T-cell (primary cell): Measurements from ENCODE around the gene RBM15B. TPM values are rescaled to one million over a fixed set of nuclear protein-coding genes. Genes with fewer than 3 reads are reported as not detected.

ENCODE experiments used
- ATAC-seq, 4 experiments: fragments of 200-7000 bp in 3 of 4; fragments of 150-1000 bp in 1 of 4; cut with Tn5 transposase; replicated peaks in 1 of 4; 1 replicate in 3 of 4; 2 replicates in 1 of 4; pipeline ENCODE4 v1.10.0; 2021; ENCODE audit warnings: moderate library complexity in 3 of 4, mild to moderate bottlenecking in 2 of 4, moderate number of reproducible peaks in 1 of 4
- CTCF ChIA-PET, 2 donors: fragments of 300-600 bp; sonication (Branson Sonifier 250); formaldehyde crosslinking; loops; one replicate each; lab custom pipeline; 2022; ENCODE audit warnings: antibody characterized with exemption in 2 of 2; lab: Charles Lee
- POLR2A ChIA-PET, 2 donors: fragments of 300-600 bp; sonication (Branson Sonifier 250); formaldehyde crosslinking; loops; one replicate each; lab custom pipeline; 2022; ENCODE audit warnings: antibody characterized with exemption in 2 of 2; lab: Charles Lee
- DNase-seq, 35 experiments: peaks; one replicate each; pipeline versions ENCODE4 v3.0.0 to v3.0.0-alpha.2; 2013 to 2023
- H3K27ac ChIP-seq: one replicate; pipeline ENCODE4 v1.5.1; 2013; ENCODE audit warnings: low read length
- H3K27me3 ChIP-seq, 2 experiments: replicated peaks in 1 of 2; 1 replicate in 1 of 2; 2 replicates in 1 of 2; pipeline versions ENCODE4 v1.6.1 to v1.7.0; 2013; ENCODE audit warnings: low read length in 1 of 2, mixed read lengths in 1 of 2; ENCODE audit not compliant: control insufficient read depth in 2 of 2, insufficient read depth in 2 of 2; ENCODE audit errors: extremely low read depth in 1 of 2
- H3K36me3 ChIP-seq, 2 donors: 1 replicate in 1 of 2; 2 replicates in 1 of 2; pipeline versions ENCODE4 v1.6.1 to v1.7.0; 2013; ENCODE audit warnings: low read length in 1 of 2; ENCODE audit not compliant: control insufficient read depth in 2 of 2, insufficient read depth in 1 of 2; ENCODE audit errors: extremely low read depth in 1 of 2
- H3K4me1 ChIP-seq, 2 experiments: 1 replicate in 1 of 2; 2 replicates in 1 of 2; pipeline versions ENCODE4 v1.6.1 to v1.7.0; 2013; ENCODE audit warnings: low read length in 2 of 2, mixed read lengths in 1 of 2; ENCODE audit not compliant: insufficient read depth in 2 of 2, control insufficient read depth in 1 of 2; ENCODE audit errors: extremely low read depth in 1 of 2
- H3K4me3 ChIP-seq, 2 donors: 1 replicate in 1 of 2; 2 replicates in 1 of 2; pipeline versions ENCODE4 v1.5.1 to v1.7.0; 2013; ENCODE audit warnings: mild to moderate bottlenecking in 2 of 2, low read length in 1 of 2, moderate library complexity in 1 of 2; ENCODE audit not compliant: control insufficient read depth in 1 of 2; ENCODE audit errors: extremely low read depth in 1 of 2
- H3K9me3 ChIP-seq: 2 replicates; pipeline ENCODE4 v1.7.0; 2013
- H3K27ac Mint-ChIP-seq, 2 donors: one replicate each; pipeline ENCODE4 v1.8.0; 2020 to 2021; ENCODE audit warnings: mild to moderate bottlenecking in 2 of 2, mixed read lengths in 2 of 2
- H3K27me3 Mint-ChIP-seq, 2 donors: one replicate each; pipeline ENCODE4 v1.8.0; 2021 to 2022; ENCODE audit warnings: mixed read lengths in 2 of 2
- H3K36me3 Mint-ChIP-seq: one replicate; pipeline ENCODE4 v1.8.0; 2021; ENCODE audit warnings: mixed read lengths
- H3K4me1 Mint-ChIP-seq, 3 donors: one replicate each; pipeline ENCODE4 v1.8.0; 2020 to 2022; ENCODE audit warnings: mixed read lengths in 3 of 3, mild to moderate bottlenecking in 1 of 3
- H3K4me3 Mint-ChIP-seq, 3 donors: one replicate each; pipeline ENCODE4 v1.8.0; 2020 to 2022; ENCODE audit warnings: mild to moderate bottlenecking in 3 of 3, mixed read lengths in 3 of 3, moderate library complexity in 3 of 3
- H3K9me3 Mint-ChIP-seq, 3 donors: one replicate each; pipeline ENCODE4 v1.8.0; 2020 to 2022; ENCODE audit warnings: mixed read lengths in 3 of 3
- WGBS: methylation state at CpG from one replicate; pipeline ENCODE4 v1.1.5; 2013; ENCODE audit warnings: missing lambda C conversion rate; ENCODE audit not compliant: insufficient coverage; 5-methylcytosine and 5-hydroxymethylcytosine counted together
- total RNA-seq, 35 experiments: library from RNA in 6 of 35; stranded (reverse) in 6 of 35; fragments of 120-200 nt in 1 of 35; gene quantifications; one replicate each; pipeline versions ENCODE4 v1.2.1 to v1.2.4 and lab custom pipeline; 2013 to 2026

RBM15B gene
- total RNA-seq, 5 donors from 2014 or later (not counting 1 experiment from before 2014, with no cell fraction given) = 29.2 to 41.3 (median 38.4) TPM

- ATAC-seq = no peak
- H3K27me3 ChIP-seq = no peaks in the 10 kb centered on the region
- H3K9me3 ChIP-seq = no peaks in the 10 kb centered on the region
- H3K4me1 ChIP-seq = peaks cover 19 to 28% of the 10 kb centered on the region in 2 experiments
- no peaks in the 10 kb centered on the region for H3K36me3 ChIP-seq
- H3K4me3 ChIP-seq = no peak overlapping the region
- 96% methylated on average over 10 of the region's 15 CpGs for WGBS
- ChIA-PET CTCF (no interaction called here), POLR2A (no interaction called here)
- peak in 1 of 35 experiments; percentile 4 for DNase-seq
- no peak overlapping the region for H3K27ac ChIP-seq
- Mint-ChIP-seq H3K4me3 (no peak overlapping the region), H3K9me3 (no peaks in the 10 kb centered on the region), H3K36me3 (no peaks in the 10 kb centered on the region), H3K27ac (no peak overlapping the region), H3K4me1 (peaks cover 20 to 41% (median 31%) of the 10 kb centered on the region in 3 donors), H3K27me3 (no peaks in the 10 kb centered on the region)
Observed at GRCh38 chr3:51380601-51381332, 10.3 kb upstream of the RBM15B start.

GRCh38 chr3:51381333-51381705 is 9.8 kb upstream of the RBM15B start:
- ChIA-PET CTCF (interaction anchor here in 1 of 2 donors (1.0 kb wide), 1 partner anchor 9 kb away, joined by 3 read pairs; no protein-coding TSS in a partner anchor), POLR2A (no interaction called here)
- Mint-ChIP-seq H3K4me3 (no peak overlapping the region), H3K27ac (no peak overlapping the region), H3K4me1 (peaks cover 25 to 46% (median 37%) of the 10 kb centered on the region in 3 donors), H3K9me3 (no peaks in the 10 kb centered on the region), H3K27me3 (no peaks in the 10 kb centered on the region), H3K36me3 (no peaks in the 10 kb centered on the region)
- no peaks in the 10 kb centered on the region for H3K27me3 ChIP-seq
- WGBS = 93% methylated on average over 15 of the region's 18 CpGs
- no peak overlapping the region for H3K27ac ChIP-seq
- H3K36me3 ChIP-seq = peaks cover 0 to 4% of the 10 kb centered on the region in 2 donors
- H3K9me3 ChIP-seq = no peaks in the 10 kb centered on the region
- no peak for ATAC-seq
- peaks cover 24 to 34% of the 10 kb centered on the region in 2 experiments for H3K4me1 ChIP-seq
- H3K4me3 ChIP-seq = no peak overlapping the region
- no peak for DNase-seq

DNA sequence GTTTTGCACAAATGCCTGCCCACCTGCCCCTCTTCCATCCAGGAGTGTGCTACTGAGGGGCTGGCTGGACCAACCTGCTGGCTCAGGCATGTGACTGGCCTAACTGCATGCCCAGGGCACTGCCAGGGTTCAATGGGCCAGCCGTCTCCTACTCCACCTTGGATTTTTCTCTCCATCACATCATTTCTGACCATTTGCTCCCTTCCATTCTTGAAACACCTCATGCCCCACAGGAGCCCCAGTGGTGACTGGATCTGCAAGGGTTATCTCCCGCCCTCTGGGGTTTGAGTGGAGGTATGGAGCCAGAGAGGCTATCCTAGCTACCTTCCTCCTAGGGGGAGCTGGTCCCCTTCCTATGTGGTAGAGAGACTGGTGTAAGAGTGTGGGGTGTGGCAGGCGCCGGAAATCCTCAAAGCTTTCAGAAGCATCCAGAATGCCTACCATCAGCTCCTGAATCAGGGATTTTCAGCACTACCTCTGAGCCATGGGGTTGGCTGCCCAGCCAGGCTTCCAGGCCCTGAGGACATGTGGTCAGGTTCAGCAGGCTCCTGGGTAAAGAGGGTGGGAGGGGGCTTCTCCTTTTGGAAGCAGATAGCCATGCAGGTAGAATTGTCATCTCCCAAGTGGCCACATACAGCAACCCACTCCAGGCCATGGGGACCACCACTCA is 8.9 kb upstream of the RBM15B start:
- CTCF ChIA-PET = interaction anchor here in 1 of 2 donors (1.0 kb wide), 1 partner anchor 10 kb away, joined by 3 read pairs; no protein-coding TSS in a partner anchor
- no peaks in the 10 kb centered on the region for H3K27me3 ChIP-seq
- no peak overlapping the region for H3K4me3 ChIP-seq
- peak in 1 of 35 experiments; percentile 10 for DNase-seq
- peaks cover 28 to 43% of the 10 kb centered on the region in 2 experiments for H3K4me1 ChIP-seq
- Mint-ChIP-seq H3K27ac (no peak overlapping the region), H3K36me3 (peaks cover 6% of the 10 kb centered on the region), H3K27me3 (no peaks in the 10 kb centered on the region), H3K4me1 (peaks cover 33 to 51% (median 45%) of the 10 kb centered on the region in 3 donors), H3K4me3 (no peak overlapping the region), H3K9me3 (no peaks in the 10 kb centered on the region)
- no CpG with 5 or more reads among the region's 4 CpGs for WGBS
- no peak for ATAC-seq
- H3K36me3 ChIP-seq = peaks cover 0 to 4% of the 10 kb centered on the region in 2 donors
- H3K27ac ChIP-seq = no peak overlapping the region
- POLR2A ChIA-PET = no interaction called here
- H3K9me3 ChIP-seq = no peaks in the 10 kb centered on the region

GRCh38 chr3:51382947-51383578 is 8.0 kb upstream of the RBM15B start:
- peaks cover 40 to 52% (median 50%) of the 10 kb centered on the region in 3 donors for H3K4me1 Mint-ChIP-seq
- Histone ChIP-seq H3K27ac (peak overlapping the region; percentile 88), H3K4me3 (no peak overlapping the region), H3K36me3 (peaks cover 4 to 6% of the 10 kb centered on the region in 2 donors), H3K4me1 (peaks cover 30 to 47% of the 10 kb centered on the region in 2 experiments), H3K9me3 (no peaks in the 10 kb centered on the region), H3K27me3 (no peaks in the 10 kb centered on the region)
- H3K27me3 Mint-ChIP-seq = no peaks in the 10 kb centered on the region
- DNase-seq (no peak), ATAC-seq (no peak)
- H3K27ac Mint-ChIP-seq = peak overlapping the region; percentile 48 to 72
- peak overlapping the region; percentile 98 to 99 (median 99) for H3K4me3 Mint-ChIP-seq
- H3K9me3 Mint-ChIP-seq = no peaks in the 10 kb centered on the region
- 93% methylated on average over 2 of the region's 3 CpGs for WGBS
- CTCF ChIA-PET = interaction anchor here in 1 of 2 donors (0.5 kb wide), 2 partner anchors 27 to 1077 kb away, joined by 3 to 4 read pairs; no protein-coding TSS in a partner anchor
- peaks cover 11% of the 10 kb centered on the region for H3K36me3 Mint-ChIP-seq
- POLR2A ChIA-PET = interaction anchor here in 1 of 2 donors (0.6 kb wide), 2 partner anchors 591 to 714 kb away, joined by 3 to 11 read pairs; no protein-coding TSS in a partner anchor

DNA sequence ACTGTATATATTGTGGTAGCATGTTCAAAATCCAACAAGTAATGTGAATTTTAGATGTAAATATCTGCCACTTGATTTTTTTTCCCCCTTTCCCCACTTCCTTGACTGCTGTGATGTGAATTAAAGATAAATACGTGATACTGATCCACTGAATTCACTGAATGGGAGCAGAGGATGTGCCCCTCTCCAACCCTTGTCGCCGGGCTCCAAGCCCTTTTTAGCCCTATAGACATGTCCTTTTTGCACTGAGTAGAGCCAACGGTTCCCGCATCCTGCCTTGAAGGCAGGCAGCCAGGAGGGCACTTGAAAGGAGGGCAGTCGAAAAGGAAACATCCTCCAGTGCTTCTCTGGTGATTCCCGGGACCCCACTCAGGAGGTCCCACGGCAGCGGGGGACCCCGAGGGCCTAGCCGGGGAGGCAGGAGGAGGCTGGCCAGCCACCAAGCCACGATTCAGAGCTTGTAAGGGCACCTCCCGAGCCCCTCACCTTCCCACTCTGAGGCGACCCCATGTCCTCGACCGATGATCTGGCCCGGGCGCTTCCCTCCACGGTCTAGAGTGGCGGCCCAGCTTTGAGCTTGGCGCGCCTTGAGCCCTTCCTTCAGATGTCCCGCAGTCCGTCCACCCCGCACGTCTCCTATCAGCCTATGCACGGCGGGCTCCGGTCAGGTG is 6.9 kb upstream of the RBM15B start:
- Mint-ChIP-seq H3K36me3 (peaks cover 11% of the 10 kb centered on the region), H3K4me3 (peak overlapping the region; percentile 98 to 99 (median 99)), H3K27ac (peak overlapping the region; percentile 99), H3K9me3 (no peaks in the 10 kb centered on the region), H3K4me1 (peaks cover 43 to 52% (median 49%) of the 10 kb centered on the region in 3 donors), H3K27me3 (no peaks in the 10 kb centered on the region)
- under 1% methylated on average over 29 of the region's 29 CpGs for WGBS
- POLR2A ChIA-PET = no interaction called here
- Histone ChIP-seq H3K27ac (peak overlapping the region; percentile 88), H3K4me3 (peak overlapping the region; percentile 93 to 96), H3K36me3 (peaks cover 4 to 16% of the 10 kb centered on the region in 2 donors), H3K27me3 (no peaks in the 10 kb centered on the region), H3K4me1 (peaks cover 20 to 46% of the 10 kb centered on the region in 2 experiments), H3K9me3 (no peaks in the 10 kb centered on the region)
- ATAC-seq (peak in 3 of 4 experiments; percentile 4 to 13 (median 10)), DNase-seq (peak in 6 of 35 experiments; percentile 15 to 38 (median 22))
- CTCF ChIA-PET = interaction anchor here in 1 of 2 donors (1.2 to 2.7 kb wide), 5 partner anchors 115 to 768 kb away, joined by 3 to 17 read pairs (median 5); partner anchors contain the start of genes DCAF1 and MAPKAPK3
